SU-DHL-6 (cell line): ENCODE measurements around the gene CKMT2.

Experiments used
- CTCF ChIP-seq: fragments of 200-600 bp; sonication (generic); IDR thresholded peaks from one replicate; pipeline ENCODE4 v1.5.1; 2017; ENCODE audit warnings: antibody characterized with exemption, mild to moderate bottlenecking, low read length, moderate library complexity; ENCODE audit not compliant: insufficient read depth, poor library complexity, severe bottlenecking
- EZH2phosphoT487 ChIP-seq: fragments of 200-600 bp; sonication (generic), shearing (Covaris generic); conservative IDR thresholded peaks from 2 replicates; pipeline ENCODE4 v1.6.1; 2018; ENCODE audit warnings: mild to moderate bottlenecking, antibody characterized with exemption, low read length, moderate library complexity, mixed read lengths

GRCh38 chr5:81203729-81204128, 29.4 kb upstream of the CKMT2 start:
- TF ChIP-seq CTCF, result no peak
- TF ChIP-seq EZH2phosphoT487, result no peak
